ENCODE data around the gene ADAM23.

GRCh38 chr2:206561962-206562361, 118.6 kb downstream of the ADAM23 start:
- no peak for TF ChIP-seq EZH2 (IDR thresholded peaks at IDR 0.05; ENCODE audit: borderline replicate concordance)
- no peak for TF ChIP-seq CTCF (IDR thresholded peaks at IDR 0.05; ENCODE audit: poor library complexity)
